Measurements from ENCODE around the gene LDB2. TPM values are rescaled to one million over a fixed set of nuclear protein-coding genes. Genes with fewer than 3 reads are reported as not detected.

Gene LDB2
- total RNA-seq, 3 donors from 2014 or later, result 34.5 to 68.8 (median 36.5) TPM

- no peak for TF ChIP-seq CTCF (IDR thresholded peaks at IDR 0.05)
- no peak for TF ChIP-seq POLR2AphosphoS5 (IDR thresholded peaks at IDR 0.05)
- TF ChIP-seq POLR2A (IDR thresholded peaks at IDR 0.05), result no peak
- Histone ChIP-seq H3K27me3 (no peaks in the 10 kb centered on the region), H3K9me3 (no peaks in the 10 kb centered on the region), H3K36me3 (no peaks in the 10 kb centered on the region), H3K27ac (no peak overlapping the region), H3K4me3 (no peak overlapping the region), H3K4me1 (no peaks in the 10 kb centered on the region)
- DNase-seq (ENCODE audit: low spot score in 2 of 2), result no peak
- intact Hi-C loops (cut with DNase I; ENCODE audit: low total_unique reads), result no loop called here
These were observed 127.6 kb downstream of the LDB2 start for GRCh38 chr4:16770710-16771285.

GRCh38 chr4:16767861-16768260 is 130.6 kb downstream of the LDB2 start:
- DNase-seq (ENCODE audit: low spot score in 2 of 2), result no peak
- Histone ChIP-seq H3K9me3 (no peaks in the 10 kb centered on the region), H3K27me3 (no peaks in the 10 kb centered on the region), H3K4me1 (no peaks in the 10 kb centered on the region), H3K27ac (no peak overlapping the region), H3K4me3 (no peak overlapping the region), H3K36me3 (no peaks in the 10 kb centered on the region)
- TF ChIP-seq POLR2A (IDR thresholded peaks at IDR 0.05), result no peak
- intact Hi-C loops (cut with DNase I; ENCODE audit: low total_unique reads), result no loop called here

GRCh38 chr4:16767251-16767650 is 131.2 kb downstream of the LDB2 start:
- DNase-seq (ENCODE audit: low spot score in 2 of 2), result no peak
- Histone ChIP-seq H3K9me3 (no peaks in the 10 kb centered on the region), H3K27ac (no peak overlapping the region), H3K36me3 (no peaks in the 10 kb centered on the region), H3K27me3 (no peaks in the 10 kb centered on the region), H3K4me3 (no peak overlapping the region), H3K4me1 (no peaks in the 10 kb centered on the region)
- TF ChIP-seq CTCF (IDR thresholded peaks at IDR 0.05) (no peak), POLR2A (IDR thresholded peaks at IDR 0.05) (no peak), POLR2AphosphoS5 (IDR thresholded peaks at IDR 0.05) (no peak)
- intact Hi-C loops (cut with DNase I; ENCODE audit: low total_unique reads), result no loop called here

- Histone ChIP-seq H3K4me1 (no peaks in the 10 kb centered on the region), H3K36me3 (no peaks in the 10 kb centered on the region), H3K4me3 (no peak overlapping the region), H3K27ac (no peak overlapping the region), H3K27me3 (no peaks in the 10 kb centered on the region), H3K9me3 (no peaks in the 10 kb centered on the region)
- DNase-seq (ENCODE audit: low spot score in 2 of 2), result no peak
- TF ChIP-seq CTCF (IDR thresholded peaks at IDR 0.05), result no peak
- TF ChIP-seq POLR2AphosphoS5 (IDR thresholded peaks at IDR 0.05), result no peak
- no peak for TF ChIP-seq POLR2A (IDR thresholded peaks at IDR 0.05)
- intact Hi-C loops (cut with DNase I; ENCODE audit: low total_unique reads), result no loop called here
These were observed 132.9 kb downstream of the LDB2 start for GRCh38 chr4:16765546-16765945.

GRCh38 chr4:16764622-16765021 is 133.8 kb downstream of the LDB2 start:
- Histone ChIP-seq H3K4me1 (no peaks in the 10 kb centered on the region), H3K36me3 (no peaks in the 10 kb centered on the region), H3K27me3 (no peaks in the 10 kb centered on the region), H3K4me3 (no peak overlapping the region), H3K27ac (no peak overlapping the region), H3K9me3 (no peaks in the 10 kb centered on the region)
- no peak for TF ChIP-seq CTCF (IDR thresholded peaks at IDR 0.05)
- no peak for TF ChIP-seq POLR2A (IDR thresholded peaks at IDR 0.05)
- no peak for TF ChIP-seq POLR2AphosphoS5 (IDR thresholded peaks at IDR 0.05)
- intact Hi-C loops (cut with DNase I; ENCODE audit: low total_unique reads), result no loop called here
- DNase-seq (ENCODE audit: low spot score in 2 of 2), result no peak

Data from breast epithelium (tissue), 4 donors.